Thyroid gland (tissue), 4 donors: Measurements from ENCODE around the gene DPP10.

Experiments
- CTCF ChIP-seq, 6 experiments: fragments of 200-600 bp in 3 of 6; fragments of 450-650 bp in 3 of 6; sonication (generic) in 3 of 6; IDR thresholded peaks; one replicate each; pipeline ENCODE4 v1.5.1; 2016 to 2019; ENCODE audit warnings: antibody characterized with exemption in 6 of 6, mild to moderate bottlenecking in 2 of 6, inconsistent platforms in 1 of 6, moderate library complexity in 1 of 6
- POLR2A ChIP-seq, 2 donors: fragments of 450-650 bp; IDR thresholded peaks; one replicate each; pipeline ENCODE4 v1.6.1; 2017; ENCODE audit warnings: antibody characterized with exemption in 2 of 2, mild to moderate bottlenecking in 2 of 2, moderate library complexity in 1 of 2

GRCh38 chr2:115168457-115168856, 726.0 kb downstream of the DPP10 start:
- TF ChIP-seq CTCF (IDR thresholded peaks at IDR 0.05) (no peak), POLR2A (IDR thresholded peaks at IDR 0.05) (no peak)
